HT1080 (cell line): ENCODE data around the gene FAM13C. TPM values are rescaled to one million over a fixed set of nuclear protein-coding genes. Genes with fewer than 3 reads are reported as not detected.
"Not testable (repeated sequence)": the region's sequence is repeated elsewhere in the genome, so short reads cannot be mapped to it uniquely, and the experiment has no call there.

ENCODE experiments used
- DNase-seq: peaks from one replicate; pipeline ENCODE4 v3.0.0-alpha.2; 2015; ENCODE audit warnings: low read depth
- total RNA-seq: library from RNA; depleted of rRNA; stranded (reverse); fragments of >200 nt; shearing (Covaris generic); gene quantifications from 2 replicates; pipeline ENCODE4 v1.2.3, GENCODE V29; 2014

FAM13C gene
- total RNA-seq, 1 experiment from 2014 or later: 3.1 TPM

- DNase-seq: no peak
Observed at GRCh38 chr10:59279991-59280505, 82.3 kb downstream of the FAM13C start.

GRCh38 chr10:59279476-59279875 lies 82.9 kb downstream of the FAM13C start:
- DNase-seq: no peak

GRCh38 chr10:59276919-59277318 lies 85.4 kb downstream of the FAM13C start:
- DNase-seq: no peak

GRCh38 chr10:59276133-59276532 lies 86.2 kb downstream of the FAM13C start:
- DNase-seq: no peak

GRCh38 chr10:59273445-59273844 lies 88.9 kb downstream of the FAM13C start:
- no peak for DNase-seq

DNA sequence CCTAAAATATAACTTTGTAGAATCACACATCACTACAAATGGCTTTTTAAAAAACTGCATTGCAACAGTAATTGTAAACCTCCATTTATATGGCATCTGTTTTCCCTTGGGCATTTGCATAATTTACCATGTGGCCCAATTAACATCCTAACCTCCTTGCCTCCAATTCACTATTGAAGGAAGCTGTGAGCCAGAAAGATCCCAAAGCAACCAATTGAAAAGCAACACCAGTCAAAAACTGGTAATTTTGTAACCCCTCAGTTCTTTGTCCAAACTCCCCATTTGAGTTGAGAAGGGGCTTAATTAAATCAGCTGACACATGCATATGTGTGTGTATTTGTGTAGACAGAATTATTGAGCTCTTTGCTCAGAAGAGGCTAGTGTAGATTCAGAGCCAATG lies 90.3 kb downstream of the FAM13C start:
- no peak for DNase-seq

DNA sequence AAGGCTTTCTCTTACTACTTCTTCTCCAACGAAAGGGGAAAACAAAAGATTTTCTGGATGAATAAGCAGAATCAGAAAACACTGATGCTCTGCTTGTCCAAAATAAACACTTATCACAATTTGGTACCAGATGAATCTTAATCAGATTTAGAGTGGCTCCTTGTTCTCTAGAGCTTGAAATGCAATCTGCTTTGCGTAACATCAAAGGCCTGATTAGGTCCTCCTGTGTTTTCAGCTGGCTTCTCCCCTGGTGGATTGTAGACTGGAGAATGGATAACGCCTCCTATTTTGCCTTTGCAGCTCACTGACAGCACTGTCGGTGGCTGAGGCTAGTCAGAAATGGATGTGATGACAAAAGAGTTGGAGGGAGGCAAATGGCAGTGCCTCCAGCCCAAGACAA lies 91.2 kb downstream of the FAM13C start:
- no peak for DNase-seq

- DNase-seq: no peak
Observed at GRCh38 chr10:59270492-59270891, 91.9 kb downstream of the FAM13C start.

DNA sequence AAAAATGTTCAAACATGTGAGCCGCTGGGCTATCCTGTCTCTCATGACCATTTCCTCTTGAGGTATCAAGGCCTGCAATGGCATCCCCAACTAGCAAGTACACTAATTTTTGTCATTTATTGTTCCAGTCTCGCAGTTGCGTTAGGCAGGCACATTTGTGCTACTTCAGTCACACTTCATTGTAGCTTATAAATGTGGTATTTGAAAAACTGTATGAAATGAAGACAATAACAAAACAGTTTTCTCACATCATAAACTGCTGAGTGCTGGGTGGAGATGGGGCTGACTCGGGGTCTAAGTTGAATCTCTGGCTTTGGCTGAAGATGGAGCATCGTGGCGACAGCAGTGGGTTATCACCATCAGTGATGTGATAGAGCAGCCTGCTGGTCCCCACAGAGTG lies 92.7 kb downstream of the FAM13C start:
- no peak for DNase-seq

GRCh38 chr10:59268460-59268859 lies 93.9 kb downstream of the FAM13C start:
- no peak for DNase-seq

- DNase-seq: no peak
Observed at GRCh38 chr10:59266321-59266720, 96.0 kb downstream of the FAM13C start.

DNA sequence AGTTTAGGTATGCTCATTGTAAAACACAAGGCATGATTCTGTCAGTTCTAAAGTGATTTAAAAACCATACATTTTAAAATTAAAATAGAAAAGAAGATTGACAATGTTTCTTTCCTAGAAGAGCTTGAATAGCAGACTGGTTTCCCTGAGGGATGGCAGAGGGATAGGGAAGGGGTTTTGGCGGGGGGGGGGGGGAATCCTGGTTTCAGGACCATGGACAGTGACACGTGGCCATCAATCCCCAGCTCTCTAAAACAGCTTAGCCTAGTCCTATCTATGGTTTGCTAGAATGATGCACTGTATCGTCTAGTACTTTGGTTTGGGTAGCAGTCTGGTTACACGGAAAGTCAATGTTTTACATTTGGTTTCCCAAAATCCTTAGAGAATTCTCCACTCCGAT lies 97.2 kb downstream of the FAM13C start:
- no peak for DNase-seq

DNA sequence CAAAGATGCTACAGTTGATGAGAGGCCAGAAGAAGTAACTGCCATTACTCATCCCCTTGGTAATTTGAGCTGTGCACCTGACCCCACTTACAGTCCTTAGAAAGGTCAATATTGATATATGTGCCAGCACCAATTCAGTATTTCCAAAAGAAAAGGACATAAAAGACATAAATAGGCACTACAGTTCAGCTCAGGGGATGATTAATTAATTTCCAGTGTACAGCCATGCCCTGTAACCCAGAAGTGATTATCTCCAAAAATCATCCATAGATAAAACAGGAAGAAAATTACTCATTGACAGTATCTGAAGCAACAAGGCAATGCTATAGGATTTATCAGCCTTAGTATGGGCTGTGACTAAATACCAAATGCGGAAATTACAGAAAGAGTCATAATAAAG lies 103.5 kb downstream of the FAM13C start:
- DNase-seq: no peak

DNA sequence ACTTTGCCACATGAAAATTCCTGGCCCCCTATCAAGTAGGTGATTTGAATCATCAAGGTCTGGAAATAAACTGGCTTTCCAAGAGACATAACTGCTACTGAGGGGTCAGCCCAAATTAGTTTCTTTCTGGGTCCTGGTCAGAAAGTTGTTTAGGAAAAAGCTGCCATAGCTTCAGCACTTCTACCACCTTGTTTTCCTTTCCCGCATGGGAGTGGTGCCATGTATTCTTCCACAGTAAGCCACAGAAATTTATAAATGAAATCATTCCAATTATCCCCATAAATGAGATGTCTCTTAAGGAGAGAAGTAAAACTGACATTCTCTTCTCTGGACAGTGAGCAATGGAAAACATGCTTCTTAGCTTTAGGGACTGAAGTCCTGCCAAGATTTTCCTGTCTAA lies 105.1 kb downstream of the FAM13C start:
- DNase-seq: no peak

GRCh38 chr10:59255463-59255862 lies 106.9 kb downstream of the FAM13C start:
- DNase-seq: no peak

GRCh38 chr10:59252491-59252890 lies 109.9 kb downstream of the FAM13C start:
- DNase-seq: no peak

DNA sequence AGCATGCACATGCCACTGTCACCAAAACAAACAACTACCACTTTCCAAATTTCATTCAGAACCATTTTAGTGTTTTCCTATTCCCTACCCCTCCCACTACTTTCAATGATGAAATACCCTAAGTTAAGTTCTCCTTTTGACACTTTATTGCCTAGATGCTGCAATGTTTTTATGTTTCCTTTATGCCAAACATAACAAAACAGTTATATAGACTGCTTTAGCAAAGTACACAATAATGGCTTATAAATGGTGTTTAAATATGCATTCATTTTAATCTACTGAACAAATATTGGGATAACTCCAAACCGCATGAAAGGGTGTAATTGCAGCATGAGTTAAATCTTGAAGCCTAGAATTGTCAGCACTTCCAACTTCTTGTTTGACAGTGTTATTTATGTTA lies 116.7 kb downstream of the FAM13C start:
- no peak for DNase-seq

DNA sequence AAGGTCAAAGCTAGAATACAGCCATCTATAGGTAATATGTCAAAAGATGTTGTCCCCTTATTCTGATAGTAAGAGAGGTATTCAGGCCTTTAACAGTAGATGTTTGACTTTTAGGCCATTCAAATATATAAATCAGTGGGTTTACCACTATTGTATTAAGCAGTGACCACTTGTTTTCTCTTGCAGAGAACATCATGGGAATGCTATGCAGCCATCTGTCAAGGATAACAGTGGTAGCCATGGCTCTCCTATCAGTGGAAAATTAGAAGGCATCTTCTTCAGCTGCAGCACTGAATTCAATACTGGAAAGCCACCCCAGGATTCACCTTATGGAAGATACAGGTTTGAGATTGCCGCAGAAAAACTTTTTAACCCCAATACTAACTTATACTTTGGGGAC lies 117.5 kb downstream of the FAM13C start:
- no peak for DNase-seq

DNA sequence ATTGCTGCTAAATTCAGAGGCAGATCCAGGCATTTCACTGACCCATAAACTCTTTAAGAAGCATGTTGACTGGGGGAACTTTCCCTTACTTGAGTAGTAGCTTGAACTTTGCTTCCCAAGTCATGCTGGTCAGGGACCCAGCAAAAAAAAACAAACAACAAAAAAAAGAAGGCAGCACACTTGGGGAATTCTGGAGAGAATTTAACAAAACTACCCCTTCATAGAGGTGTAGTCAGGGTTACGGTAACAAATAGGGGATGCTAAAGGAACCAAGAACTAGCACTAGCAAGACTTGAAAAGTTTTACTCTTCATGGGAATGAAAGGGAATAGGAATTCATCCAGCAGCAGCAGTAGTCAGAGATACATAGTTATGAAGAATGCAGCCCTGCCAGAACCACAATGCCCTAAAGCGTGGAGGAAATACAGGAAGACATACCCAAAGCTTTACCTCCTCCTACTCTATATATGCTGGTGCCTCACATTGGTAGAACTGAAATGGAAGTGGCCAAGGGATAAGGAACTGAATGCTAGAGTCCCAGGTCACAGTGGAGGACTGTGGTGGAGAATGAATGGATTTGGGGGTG lies 118.6 kb downstream of the FAM13C start:
- no peak for DNase-seq

DNA sequence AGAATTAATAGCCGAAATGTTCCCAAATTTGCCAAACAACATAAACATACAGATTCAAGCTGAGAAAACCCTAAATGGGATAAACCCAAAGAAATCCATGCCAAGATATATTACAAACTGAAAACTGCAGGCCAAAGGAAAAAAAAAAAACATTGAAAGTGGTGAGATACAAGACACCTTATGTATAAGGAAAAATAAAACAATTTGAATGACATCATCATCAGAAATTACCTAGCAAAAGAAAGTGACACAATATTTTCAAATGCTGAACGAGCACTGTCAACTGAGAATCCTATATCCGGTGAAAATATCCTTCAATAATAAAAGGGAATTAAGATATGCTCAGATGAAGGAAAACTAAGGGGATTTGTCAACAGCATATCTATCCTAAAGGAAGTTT lies 119.4 kb downstream of the FAM13C start:
- no peak for DNase-seq

- DNase-seq: no peak
Observed at GRCh38 chr10:59242057-59242456, 120.3 kb downstream of the FAM13C start.

DNA sequence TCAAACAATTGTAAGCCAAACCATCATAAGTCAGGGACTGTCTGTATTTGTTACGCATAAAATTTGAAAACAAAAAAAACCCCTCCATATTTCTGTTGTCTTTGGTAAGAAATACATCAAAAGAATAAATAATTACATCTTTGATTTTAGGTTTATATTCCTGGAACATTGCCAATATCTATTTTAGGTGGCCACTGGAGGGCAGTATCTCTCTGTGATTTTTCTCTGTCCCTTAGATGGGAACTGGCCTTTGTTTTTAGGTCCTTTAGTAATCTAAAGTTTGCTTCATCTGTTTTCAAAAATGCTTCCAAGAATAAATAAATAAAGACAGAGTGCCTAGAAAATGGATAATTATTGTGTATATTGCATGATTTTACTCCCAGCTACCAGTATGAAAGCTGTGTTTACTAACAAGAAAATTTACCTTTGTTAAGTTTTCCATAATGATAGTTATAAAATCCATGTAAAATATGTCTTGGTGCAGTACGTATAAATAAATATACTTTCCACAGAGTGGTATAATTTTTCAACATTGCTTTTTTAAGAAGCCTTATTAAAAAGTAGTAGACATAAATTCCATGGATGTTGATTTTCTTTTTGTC lies 121.7 kb downstream of the FAM13C start:
- DNase-seq: peak; percentile 34

DNA sequence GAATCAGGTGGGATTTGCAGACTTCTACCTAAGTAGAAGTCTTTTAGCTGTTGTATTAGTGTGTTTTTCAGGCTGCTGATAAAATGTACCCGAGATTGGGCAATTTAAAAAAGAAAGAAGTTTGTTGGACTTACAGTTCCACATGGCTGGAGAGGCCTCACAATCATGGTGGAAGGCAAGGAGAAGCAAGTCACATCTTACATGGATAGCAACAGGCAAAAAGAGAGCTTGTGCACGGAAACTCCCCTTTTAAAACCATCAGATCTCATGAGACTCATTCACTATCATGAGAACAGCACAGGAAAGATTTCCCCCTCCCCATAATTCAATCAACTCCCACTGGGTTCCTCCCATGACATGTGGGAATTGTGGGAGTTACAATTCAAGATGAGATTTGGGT lies 123.2 kb downstream of the FAM13C start:
- DNase-seq: not testable (repeated sequence)
